Stimulated activated CD4-positive, alpha-beta T cell treated with anti-CD3 and anti-CD28 coated beads, TNF-alpha, amount 100 ng/mL, for 4 hours (primary cell): ENCODE results near the gene CNGA1.
"Not testable (repeated sequence)": the region's sequence is repeated elsewhere in the genome, so short reads cannot be mapped to it uniquely, and the experiment has no call there.

Experiments used
- DNase-seq, 3 experiments: peaks; one replicate each; pipeline ENCODE4 v3.0.0-alpha.2; 2020; ENCODE audit warnings: low read depth in 3 of 3

The CNGA1 gene

DNA sequence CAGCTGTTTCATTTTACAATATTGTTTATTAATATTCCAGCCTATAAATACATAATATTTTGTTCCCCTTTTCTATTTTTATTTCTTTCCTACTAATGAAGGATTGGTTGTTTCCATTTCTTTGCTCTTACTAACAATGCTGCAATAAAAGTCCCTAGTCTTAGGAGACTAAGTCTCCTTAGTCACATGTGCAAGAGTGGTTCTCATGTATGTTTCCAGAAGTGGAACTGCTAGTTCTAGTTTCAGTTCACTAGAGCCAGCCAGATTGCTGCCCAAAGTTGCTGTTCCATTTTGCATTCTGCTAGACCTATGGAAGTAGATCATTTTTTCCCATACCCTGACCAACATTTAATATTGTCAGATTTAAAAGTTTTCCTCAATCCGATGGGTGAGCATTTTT, 44.3 kb downstream of the CNGA1 start:
- no peak for DNase-seq

GRCh38 chr4:47968847-47969246, 47.6 kb downstream of the CNGA1 start:
- no peak for DNase-seq

DNA sequence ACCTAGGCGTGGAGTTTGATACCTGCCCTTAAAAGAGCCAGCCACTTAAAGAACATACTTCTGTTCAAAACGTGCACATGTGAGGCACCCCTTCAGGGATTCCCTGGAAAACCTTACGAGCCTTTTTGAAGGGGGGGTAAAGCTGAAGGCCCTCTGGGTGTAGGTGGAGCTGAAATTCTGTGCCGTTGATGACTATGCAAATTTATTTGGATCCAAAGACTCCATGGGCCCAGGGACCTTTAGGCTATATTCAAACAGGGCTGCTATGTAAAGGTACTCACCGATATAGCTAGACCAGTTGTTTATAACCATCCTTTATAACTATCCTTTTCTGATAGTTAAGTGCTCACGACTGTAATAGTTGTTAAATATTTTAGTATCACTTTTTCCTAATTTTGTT, 61.8 kb downstream of the CNGA1 start:
- DNase-seq = no peak

DNA sequence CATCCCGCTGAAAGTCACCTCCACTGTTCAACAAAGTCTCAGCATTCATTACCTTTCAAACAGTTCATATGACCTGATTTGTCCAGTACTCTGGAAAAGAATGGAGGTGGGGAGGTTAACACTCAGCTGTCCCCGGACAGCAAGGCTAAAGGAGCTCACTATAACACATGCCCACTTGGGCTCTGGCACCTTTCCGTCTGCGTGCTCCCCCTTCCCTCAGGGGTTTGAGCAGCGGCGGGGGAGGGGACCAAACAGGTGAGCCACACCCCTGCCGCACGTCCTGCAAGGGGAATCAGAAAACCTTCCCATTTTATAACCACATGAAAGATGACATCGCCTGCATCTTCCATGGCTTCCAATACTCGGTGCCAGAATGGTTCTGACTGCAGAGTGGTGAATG, 62.2 kb downstream of the CNGA1 start:
- DNase-seq = no peak

- DNase-seq = no peak
Observed at GRCh38 chr4:47945930-47946726, 70.4 kb downstream of the CNGA1 start.

DNA sequence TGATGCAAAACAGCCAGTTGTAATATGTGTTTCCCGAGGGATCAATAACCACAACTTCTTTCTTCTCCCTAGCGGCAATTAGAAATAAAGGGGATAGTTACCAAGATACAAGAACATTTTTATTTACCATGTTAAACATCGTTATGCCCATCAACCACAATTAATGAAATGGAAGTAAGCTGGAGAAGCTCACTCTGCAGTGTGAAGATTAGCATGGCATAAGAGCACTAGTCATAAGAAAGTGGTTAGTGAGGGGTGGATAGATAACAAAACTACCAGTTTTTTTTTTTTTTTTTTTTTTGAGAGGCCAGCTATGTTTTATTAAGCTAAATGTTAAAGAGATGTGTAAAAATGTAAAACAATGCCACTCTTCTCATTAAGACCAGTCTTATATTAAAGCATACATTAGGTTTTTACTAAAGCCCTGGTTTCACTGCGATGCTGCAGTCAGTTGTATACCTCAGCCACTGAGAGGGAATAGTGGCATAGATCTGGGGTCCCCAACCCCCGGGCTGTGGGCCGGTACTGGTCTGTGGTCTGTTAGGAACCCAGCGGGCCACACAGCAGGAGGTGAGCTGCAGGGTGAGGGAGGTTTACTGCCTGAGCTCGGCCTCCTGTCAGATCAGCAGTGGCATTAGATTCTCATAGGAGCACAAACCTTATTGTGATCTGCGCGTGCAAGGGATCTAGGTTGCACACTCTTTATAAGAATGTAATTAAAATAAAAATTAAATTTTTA, 74.2 kb downstream of the CNGA1 start:
- DNase-seq = no peak

DNA sequence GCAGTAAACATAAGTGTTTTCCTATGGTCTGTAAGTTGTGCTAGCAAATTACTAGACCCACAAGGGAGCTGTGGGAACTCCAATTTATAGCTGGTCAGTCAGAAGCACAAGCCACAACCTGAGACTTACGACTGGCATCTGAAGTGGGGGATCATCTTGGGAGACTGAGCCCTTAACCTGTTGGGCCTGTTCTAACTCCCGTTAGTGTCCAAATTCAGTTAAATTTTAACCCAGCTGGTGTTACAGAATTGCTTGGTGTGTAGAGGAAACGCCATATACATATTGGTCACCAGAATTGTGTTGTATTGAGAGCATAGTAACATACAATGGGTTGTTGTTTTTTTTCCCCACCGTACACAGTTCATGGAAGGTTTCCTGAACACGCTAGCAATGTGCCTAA, 77.0 kb downstream of the CNGA1 start:
- DNase-seq = no peak

DNA sequence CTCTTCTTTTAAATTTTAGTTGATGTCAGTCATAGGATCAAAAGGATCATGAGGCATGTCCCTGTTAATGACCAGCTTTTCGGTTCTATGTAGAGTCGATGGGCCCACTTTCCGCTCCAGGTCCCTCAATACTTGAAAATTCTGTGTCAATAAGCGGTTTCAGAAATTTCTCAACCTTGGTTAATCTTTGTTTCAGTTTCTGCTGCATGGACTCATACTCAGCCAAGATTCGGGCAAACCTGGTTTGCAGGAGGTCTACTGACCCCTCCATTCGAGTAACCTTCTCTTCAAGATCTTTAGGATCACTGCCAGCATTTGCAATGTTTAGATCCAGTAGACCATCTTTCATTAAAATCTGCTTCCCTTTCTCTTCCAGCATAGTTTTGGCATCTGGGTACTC, 80.1 kb downstream of the CNGA1 start:
- no peak for DNase-seq

DNA sequence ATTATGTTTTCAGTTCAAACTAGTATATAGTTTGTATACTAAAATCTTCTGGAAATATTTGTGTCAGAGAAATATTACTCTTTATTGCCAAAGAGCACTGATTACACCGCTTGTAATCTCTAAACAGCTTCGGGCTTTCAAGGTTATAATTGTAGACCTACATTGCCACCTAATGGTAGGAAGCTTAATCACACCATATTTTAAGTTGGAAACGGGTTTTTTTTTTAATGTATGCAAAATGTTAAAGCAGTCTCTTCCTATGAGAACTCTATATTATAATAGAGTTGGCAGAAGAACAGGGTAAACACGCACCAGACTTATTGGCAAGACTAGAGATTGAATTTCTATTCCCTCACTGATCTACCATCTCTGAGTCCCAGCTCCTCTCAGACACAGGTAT, 82.6 kb downstream of the CNGA1 start:
- no peak for DNase-seq

DNA sequence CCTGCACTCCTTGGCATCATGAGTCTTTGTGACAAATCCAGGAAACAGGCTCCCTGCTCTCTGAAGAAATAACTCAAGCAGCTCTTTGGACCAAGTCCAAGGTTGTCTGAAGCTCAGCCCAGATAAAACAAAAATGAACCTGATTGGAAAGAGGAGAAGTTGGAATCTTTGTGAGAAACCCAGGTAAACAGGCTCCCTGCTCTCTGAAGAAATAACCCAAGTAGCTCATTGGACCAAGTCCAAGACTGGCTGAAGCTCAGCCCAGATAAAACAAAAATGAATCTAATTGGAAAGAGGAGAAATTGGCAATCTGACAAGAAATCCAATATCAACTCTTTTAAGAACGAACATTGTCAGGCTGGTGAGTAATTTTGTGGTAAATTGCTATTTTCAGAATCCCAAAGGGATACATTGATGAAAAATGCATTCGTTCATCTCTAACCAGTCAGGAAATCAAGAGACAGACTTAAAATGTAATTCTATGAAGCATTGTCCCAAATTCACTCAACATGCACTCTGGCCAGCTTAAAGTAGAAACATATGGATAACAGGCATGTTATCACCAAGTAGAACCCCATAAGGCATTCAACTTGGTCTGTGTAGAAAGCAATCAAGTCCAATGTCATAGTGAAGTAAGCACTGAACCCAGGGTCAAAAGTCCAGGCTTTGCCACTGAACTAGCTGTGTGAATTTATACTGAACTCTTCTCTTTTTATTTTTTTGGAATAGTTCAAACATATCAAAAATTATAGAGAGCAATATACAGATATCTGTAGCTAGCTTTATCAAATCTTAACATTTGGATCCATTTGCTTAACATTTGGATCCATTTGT, 85.3 kb downstream of the CNGA1 start:
- no peak for DNase-seq

DNA sequence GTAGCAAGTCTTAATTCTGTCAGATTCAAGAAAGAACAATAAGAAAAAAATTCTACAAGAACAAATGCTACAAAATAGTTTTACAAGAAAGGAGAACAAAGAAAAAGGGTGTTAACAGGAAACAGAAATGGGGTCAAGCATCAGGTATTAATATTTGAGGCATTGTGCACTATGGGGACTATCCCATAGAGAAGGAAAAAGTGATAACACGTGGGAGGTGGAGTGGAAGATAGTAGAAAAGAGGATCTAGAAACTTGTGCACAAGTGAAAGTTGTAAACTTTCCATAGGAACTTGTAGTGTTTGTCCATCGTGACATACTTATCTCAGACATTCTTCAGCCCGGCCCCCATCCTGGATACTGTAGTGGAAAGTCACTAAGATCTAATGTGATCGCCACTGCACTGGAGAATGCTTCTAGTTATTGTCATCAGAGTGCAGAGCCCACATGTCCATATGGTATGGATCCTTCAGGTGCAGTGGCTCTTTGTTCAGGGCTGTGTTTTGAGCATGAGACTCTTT, 86.7 kb downstream of the CNGA1 start:
- no peak for DNase-seq

DNA sequence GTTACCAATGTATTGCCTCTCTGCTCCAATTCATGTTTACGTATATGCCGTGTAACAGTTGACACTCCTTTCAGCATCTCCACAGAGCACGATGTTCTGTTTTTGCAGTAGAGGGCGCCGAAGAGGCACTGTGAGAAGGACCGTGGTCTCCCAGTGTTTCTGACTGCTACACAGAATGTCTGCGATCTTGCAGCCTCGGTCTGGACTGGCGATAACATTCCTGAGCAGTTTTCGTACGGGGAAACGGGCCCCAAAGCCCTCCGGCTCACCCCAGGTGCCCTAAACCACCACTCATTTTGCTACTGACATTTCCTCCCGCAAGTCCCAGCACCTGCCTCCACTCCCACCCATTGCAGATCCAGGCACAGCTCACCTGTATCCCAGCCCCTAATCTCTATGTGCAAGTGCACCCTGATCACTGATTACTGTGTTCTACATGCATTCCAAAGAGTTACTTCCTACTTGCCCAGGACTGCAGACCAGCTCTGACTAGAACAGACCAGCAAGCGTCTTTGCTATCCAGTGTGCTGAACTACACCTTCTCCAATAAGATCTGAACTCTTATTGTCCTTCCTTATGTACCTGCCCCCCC, 89.7 kb downstream of the CNGA1 start:
- peak in 2 of 3 experiments; percentile 6 to 9 for DNase-seq

- not testable (repeated sequence) for DNase-seq
Observed at GRCh38 chr4:47923261-47923608, 93.2 kb downstream of the CNGA1 start.

DNA sequence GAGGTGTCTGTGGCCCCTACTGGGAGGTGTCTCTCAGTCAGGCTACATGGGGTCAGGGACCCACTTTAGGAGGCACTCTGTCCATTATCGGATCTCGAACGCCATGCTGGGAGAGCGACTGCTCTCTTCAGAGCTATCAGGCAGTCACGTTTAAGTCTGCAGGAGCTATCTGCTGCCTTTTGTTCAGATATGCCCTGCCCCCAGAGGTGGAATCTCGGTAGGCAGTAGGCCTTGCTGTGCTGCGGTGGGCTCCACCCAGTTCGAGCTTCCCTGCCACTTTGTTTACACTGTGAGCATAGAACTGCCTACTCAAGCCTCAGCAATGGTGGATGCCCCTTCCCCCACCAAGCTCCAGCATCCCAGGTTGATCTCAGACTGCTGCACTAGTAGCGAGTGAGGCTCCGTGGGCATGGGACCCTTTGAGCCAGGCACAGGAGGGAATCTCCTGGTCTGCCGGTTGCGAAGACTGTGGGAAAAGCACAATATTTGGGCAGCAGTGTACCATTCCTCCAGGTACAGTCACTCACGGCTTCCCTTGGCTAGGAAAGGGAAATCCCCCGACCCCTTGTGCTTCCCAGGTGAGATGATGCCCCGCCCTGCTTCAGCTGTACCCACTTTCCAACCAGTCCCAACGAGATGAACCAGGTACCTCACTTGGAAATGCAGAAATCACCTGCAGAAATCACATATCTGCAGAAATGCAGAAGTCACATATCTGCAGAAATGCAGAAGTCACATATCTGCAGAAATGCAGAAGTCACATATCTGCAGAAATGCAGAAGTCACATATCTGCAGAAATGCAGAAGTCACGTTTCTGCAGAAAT, 93.8 kb downstream of the CNGA1 start:
- not testable (repeated sequence) for DNase-seq

- DNase-seq = not testable (repeated sequence)
Observed at GRCh38 chr4:47917163-47917562, 99.3 kb downstream of the CNGA1 start.

DNA sequence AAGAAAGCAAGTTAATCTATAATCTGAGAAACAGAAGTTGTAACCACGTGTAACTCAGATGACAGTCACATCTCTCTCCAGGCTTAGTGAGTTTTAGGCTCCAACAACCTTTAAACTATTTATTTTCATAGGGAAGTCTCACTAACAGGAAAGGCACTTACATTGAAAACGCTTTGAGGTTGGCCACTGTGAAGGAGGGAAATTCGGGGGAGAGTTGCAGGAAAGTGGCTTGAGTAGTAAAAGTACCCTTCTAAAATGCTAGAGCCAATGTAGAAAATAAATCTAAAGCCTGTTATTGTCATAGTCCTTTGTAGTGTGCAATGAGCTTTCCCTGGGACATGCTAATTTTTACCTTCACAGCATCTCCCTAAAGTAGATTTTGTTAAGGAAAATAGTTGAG, 101.1 kb downstream of the CNGA1 start:
- DNase-seq = no peak

DNA sequence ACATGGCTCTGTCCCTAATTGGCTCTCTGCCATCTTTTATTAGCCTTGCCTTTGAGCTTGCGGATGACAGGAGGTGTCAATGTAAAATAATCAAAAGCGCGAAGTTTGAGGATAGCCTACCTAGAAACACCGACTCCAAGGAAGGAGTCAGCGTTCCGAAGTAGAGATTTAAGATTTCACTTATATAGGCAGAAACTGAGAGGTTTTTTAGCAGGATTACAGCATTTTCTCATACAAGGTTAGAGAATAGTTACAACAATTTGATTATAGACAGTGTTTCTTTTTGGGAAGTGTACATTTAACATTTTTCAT, 101.6 kb downstream of the CNGA1 start:
- DNase-seq = no peak

GRCh38 chr4:47914220-47914925, 102.1 kb downstream of the CNGA1 start, which contains the start of gene NFXL1:
NFXL1 (minus strand) TSS chr4:47914583; CDS start chr4:47914203, 380 bp downstream.
- peak; percentile 85 to 94 (median 93) for DNase-seq

DNA sequence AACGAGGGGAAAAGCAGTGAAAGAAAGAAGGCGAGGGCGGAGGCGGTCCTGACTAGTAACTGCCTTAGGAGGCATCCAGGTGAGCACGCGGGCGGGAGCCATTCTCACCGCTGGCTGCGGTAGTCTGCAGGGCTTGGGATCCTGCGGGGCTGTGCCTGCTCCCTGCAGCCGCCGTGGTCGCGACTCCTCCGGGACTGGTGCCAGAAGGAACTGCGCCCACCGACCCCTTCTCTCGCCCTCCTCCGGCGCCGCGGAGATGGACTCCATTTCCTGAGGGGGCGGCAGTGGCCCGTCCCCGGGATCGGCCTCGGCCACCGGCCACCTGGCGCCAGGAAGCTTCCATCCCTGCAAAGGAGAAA, 102.6 kb downstream of the CNGA1 start:
- peak; percentile 5 to 30 (median 26) for DNase-seq

GRCh38 chr4:47913330-47913729, 103.2 kb downstream of the CNGA1 start:
- no peak for DNase-seq
